ENCODE data around the gene EMC7.

- no peak for TF ChIP-seq CTCF (conservative IDR thresholded peaks at IDR 0.05; ENCODE audit: low read depth, low read length)
- TF ChIP-seq EZH2 (IDR thresholded peaks at IDR 0.05; ENCODE audit: low read length, unreplicated experiment): no peak
- TF ChIP-seq EZH2phosphoT487 (IDR thresholded peaks at IDR 0.05; ENCODE audit: borderline replicate concordance, low read length): no peak
Measured at GRCh38 chr15:34128898-34129297, 27.2 kb upstream of the EMC7 start.

Measured in PC-3 (cell line).